ENCODE data around the gene GLMP. TPM values are rescaled to one million over a fixed set of nuclear protein-coding genes. Genes with fewer than 3 reads are reported as not detected.

The GLMP gene
- polyA plus RNA-seq, 1 donor from 2014 or later, result 3.3 TPM

DNA sequence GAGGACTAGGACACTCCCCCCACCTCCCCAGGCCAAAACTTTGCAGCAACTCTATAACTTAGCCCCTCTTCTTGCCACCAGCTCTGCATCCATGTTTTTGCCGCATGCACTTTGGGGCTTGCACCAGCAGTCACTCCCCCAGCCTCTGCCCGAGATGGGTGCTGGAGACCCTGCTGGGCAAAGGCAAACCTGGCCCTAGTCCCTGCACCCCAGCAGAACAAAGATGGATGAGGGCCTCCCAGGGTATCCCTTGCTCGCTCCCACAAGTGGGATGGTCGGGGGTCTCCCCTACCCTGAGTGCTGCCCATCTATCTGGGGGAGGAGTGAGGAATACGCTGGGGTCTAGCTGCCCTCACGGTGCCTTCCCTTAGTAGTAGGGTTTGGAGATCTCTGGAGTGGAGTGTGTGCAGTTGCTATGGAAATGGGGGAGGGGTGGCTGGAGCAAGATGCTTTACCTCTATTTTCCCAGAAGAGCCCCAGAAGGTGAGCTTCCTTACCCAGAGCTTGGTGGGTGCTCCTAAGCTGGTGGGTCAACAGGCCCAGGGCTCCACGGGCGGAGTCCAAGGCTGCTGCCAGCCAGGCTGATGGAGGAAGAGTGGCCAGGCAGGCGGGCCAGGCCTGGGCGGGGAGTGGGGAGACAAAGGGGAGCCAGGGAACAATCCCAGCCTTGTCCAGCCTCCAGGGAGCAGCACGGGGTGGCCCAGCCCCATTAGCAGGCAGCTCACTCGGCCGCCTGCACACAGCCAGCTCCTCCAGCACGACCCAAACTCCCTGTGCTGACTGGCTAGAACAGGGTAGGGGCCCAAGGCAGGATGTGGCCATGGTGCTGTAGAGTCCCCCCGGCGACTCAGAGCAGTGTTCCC lies 47.8 kb downstream of the GLMP start, which contains the start of gene PAQR6:
Gene PAQR6 (minus strand): TSS at position 597 of the 863 bp plus-strand sequence. CDS start 1,325 bp downstream, outside the sequence.
- Histone ChIP-seq H4K20me1 (ENCODE audit: insufficient read depth) (no peaks in the 10 kb centered on the region), H2AFZ (ENCODE audit: low read depth, low read length) (no peak within 1 kb of the TSS), H3K4me3 (ENCODE audit: low read length) (no peak within 1 kb of the TSS), H3K9ac (ENCODE audit: low read length) (no peak within 1 kb of the TSS), H3K9me2 (ENCODE audit: insufficient read depth, low read length) (no peaks in the 10 kb centered on the region), H3K79me2 (replicated peaks; ENCODE audit: insufficient read depth, low read length) (no peaks in the 10 kb centered on the region), H3K9me3 (ENCODE audit: low read length) (no peaks in the 10 kb centered on the region), H3K4me2 (ENCODE audit: low read length) (no peak within 1 kb of the TSS), H3K27ac (ENCODE audit: low read length) (no peak within 1 kb of the TSS), H3K36me3 (ENCODE audit: insufficient read depth, low read length) (no peaks in the 10 kb centered on the region), H3K27me3 (ENCODE audit: insufficient read depth, low read depth, low read length) (no peaks in the 10 kb centered on the region), H3F3A (ENCODE audit: insufficient read depth, low read length, poor library complexity, severe bottlenecking) (no peaks in the 10 kb centered on the region)
- TF ChIP-seq EP300 (conservative IDR thresholded peaks at IDR 0.05; ENCODE audit: poor library complexity, severe bottlenecking) (no peak), RAD21 (conservative IDR thresholded peaks at IDR 0.05) (no peak), POLR2AphosphoS5 (IDR thresholded peaks at IDR 0.05) (no peak), SMC3 (conservative IDR thresholded peaks at IDR 0.05; ENCODE audit: poor library complexity) (no peak), EZH2 (IDR thresholded peaks at IDR 0.05; ENCODE audit: borderline replicate concordance, insufficient read depth, low read length, poor library complexity, severe bottlenecking) (no peak), TAF1 (IDR thresholded peaks at IDR 0.05; ENCODE audit: low read depth) (no peak), MXI1 (conservative IDR thresholded peaks at IDR 0.05; ENCODE audit: poor library complexity, severe bottlenecking) (no peak)
- TF ChIP-seq, protein P1, sequence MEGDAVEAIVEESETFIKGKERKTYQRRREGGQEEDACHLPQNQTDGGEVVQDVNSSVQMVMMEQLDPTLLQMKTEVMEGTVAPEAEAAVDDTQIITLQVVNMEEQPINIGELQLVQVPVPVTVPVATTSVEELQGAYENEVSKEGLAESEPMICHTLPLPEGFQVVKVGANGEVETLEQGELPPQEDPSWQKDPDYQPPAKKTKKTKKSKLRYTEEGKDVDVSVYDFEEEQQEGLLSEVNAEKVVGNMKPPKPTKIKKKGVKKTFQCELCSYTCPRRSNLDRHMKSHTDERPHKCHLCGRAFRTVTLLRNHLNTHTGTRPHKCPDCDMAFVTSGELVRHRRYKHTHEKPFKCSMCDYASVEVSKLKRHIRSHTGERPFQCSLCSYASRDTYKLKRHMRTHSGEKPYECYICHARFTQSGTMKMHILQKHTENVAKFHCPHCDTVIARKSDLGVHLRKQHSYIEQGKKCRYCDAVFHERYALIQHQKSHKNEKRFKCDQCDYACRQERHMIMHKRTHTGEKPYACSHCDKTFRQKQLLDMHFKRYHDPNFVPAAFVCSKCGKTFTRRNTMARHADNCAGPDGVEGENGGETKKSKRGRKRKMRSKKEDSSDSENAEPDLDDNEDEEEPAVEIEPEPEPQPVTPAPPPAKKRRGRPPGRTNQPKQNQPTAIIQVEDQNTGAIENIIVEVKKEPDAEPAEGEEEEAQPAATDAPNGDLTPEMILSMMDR (IDR thresholded peaks at IDR 0.05; ENCODE audit: poor library complexity, severe bottlenecking), result no peak
- TF ChIP-seq, protein P2, sequence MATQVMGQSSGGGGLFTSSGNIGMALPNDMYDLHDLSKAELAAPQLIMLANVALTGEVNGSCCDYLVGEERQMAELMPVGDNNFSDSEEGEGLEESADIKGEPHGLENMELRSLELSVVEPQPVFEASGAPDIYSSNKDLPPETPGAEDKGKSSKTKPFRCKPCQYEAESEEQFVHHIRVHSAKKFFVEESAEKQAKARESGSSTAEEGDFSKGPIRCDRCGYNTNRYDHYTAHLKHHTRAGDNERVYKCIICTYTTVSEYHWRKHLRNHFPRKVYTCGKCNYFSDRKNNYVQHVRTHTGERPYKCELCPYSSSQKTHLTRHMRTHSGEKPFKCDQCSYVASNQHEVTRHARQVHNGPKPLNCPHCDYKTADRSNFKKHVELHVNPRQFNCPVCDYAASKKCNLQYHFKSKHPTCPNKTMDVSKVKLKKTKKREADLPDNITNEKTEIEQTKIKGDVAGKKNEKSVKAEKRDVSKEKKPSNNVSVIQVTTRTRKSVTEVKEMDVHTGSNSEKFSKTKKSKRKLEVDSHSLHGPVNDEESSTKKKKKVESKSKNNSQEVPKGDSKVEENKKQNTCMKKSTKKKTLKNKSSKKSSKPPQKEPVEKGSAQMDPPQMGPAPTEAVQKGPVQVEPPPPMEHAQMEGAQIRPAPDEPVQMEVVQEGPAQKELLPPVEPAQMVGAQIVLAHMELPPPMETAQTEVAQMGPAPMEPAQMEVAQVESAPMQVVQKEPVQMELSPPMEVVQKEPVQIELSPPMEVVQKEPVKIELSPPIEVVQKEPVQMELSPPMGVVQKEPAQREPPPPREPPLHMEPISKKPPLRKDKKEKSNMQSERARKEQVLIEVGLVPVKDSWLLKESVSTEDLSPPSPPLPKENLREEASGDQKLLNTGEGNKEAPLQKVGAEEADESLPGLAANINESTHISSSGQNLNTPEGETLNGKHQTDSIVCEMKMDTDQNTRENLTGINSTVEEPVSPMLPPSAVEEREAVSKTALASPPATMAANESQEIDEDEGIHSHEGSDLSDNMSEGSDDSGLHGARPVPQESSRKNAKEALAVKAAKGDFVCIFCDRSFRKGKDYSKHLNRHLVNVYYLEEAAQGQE (IDR thresholded peaks at IDR 0.05; ENCODE audit: borderline replicate concordance), result no peak

DNA sequence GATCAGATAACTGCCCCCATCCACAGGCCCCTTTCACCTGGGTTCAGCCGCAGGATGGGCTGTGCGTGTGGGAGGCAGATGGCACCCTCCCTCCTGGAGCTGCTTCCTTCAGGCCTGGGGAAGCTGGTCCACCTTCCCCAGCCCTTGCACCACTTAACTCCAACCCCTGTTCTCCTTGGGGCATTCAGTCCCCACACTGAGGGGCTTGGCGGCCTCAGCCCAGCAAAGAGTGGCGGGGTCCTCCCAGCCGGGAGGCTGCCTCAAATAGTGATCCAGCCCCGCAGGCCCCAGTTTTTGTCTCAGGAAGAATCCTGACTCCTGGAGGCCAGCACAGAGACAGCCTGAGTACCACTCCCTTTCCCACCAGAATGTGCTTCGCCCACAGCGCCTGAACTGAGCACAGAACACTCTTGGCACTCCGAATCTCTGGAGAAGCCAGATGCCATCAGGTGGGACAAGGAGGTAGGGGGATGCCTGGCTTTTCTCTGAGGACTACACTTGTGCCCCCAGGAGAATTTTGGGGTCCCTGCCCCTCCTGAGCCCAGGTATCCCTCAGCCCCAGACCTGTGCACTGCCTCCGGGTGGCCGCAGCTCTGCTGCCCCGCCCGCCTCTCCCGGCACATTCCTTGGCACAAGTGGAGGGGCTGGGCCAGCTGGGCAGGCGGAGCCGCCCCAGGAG lies 48.6 kb downstream of the GLMP start:
- H3K4me3 ChIP-seq (ENCODE audit: low read length), result no peak overlapping the region
- H2AFZ ChIP-seq (ENCODE audit: low read depth, low read length), result no peak overlapping the region
- H3K27ac ChIP-seq (ENCODE audit: low read length), result no peak overlapping the region
- H3K9me2 ChIP-seq (ENCODE audit: insufficient read depth, low read length), result no peaks in the 10 kb centered on the region
- no peaks in the 10 kb centered on the region for H3K36me3 ChIP-seq (ENCODE audit: insufficient read depth, low read length)
- no peaks in the 10 kb centered on the region for H3F3A ChIP-seq (ENCODE audit: insufficient read depth, low read length, poor library complexity, severe bottlenecking)
- no peaks in the 10 kb centered on the region for H3K27me3 ChIP-seq (ENCODE audit: insufficient read depth, low read depth, low read length)
- H3K4me2 ChIP-seq (ENCODE audit: low read length), result no peak overlapping the region
- H3K9me3 ChIP-seq (ENCODE audit: low read length), result no peaks in the 10 kb centered on the region
- H4K20me1 ChIP-seq (ENCODE audit: insufficient read depth), result no peaks in the 10 kb centered on the region
- TF ChIP-seq, protein P1 (IDR thresholded peaks at IDR 0.05; ENCODE audit: poor library complexity, severe bottlenecking), result no peak
- TF ChIP-seq, protein P2 (IDR thresholded peaks at IDR 0.05; ENCODE audit: borderline replicate concordance), result no peak
- no peak for TF ChIP-seq RAD21 (conservative IDR thresholded peaks at IDR 0.05)
- no peak for TF ChIP-seq TAF1 (IDR thresholded peaks at IDR 0.05; ENCODE audit: low read depth)
- TF ChIP-seq MXI1 (conservative IDR thresholded peaks at IDR 0.05; ENCODE audit: poor library complexity, severe bottlenecking), result no peak
- TF ChIP-seq POLR2AphosphoS5 (IDR thresholded peaks at IDR 0.05), result no peak
- no peak for TF ChIP-seq EZH2 (IDR thresholded peaks at IDR 0.05; ENCODE audit: borderline replicate concordance, insufficient read depth, low read length, poor library complexity, severe bottlenecking)
- no peak for TF ChIP-seq EP300 (conservative IDR thresholded peaks at IDR 0.05; ENCODE audit: poor library complexity, severe bottlenecking)
- no peak for TF ChIP-seq SMC3 (conservative IDR thresholded peaks at IDR 0.05; ENCODE audit: poor library complexity)
- no peak overlapping the region for H3K9ac ChIP-seq (ENCODE audit: low read length)
- H3K79me2 ChIP-seq (replicated peaks; ENCODE audit: insufficient read depth, low read length), result no peaks in the 10 kb centered on the region
